Measurements from ENCODE around the gene WDR45B. TPM values are rescaled to one million over a fixed set of nuclear protein-coding genes. Genes with fewer than 3 reads are reported as not detected.

Gene WDR45B
- total and polyA plus RNA-seq, 7 donors, result 51.7 to 70.1 (median 66.8) TPM

- H3K4me3 ChIP-seq, result no peak overlapping the region
- 84 to 90% methylated on average over 19 of the region's 19 CpGs for WGBS, 2 donors
- TF ChIP-seq POLR2AphosphoS5 (IDR thresholded peaks at IDR 0.05), result no peak
- no peak for TF ChIP-seq POLR2A (IDR thresholded peaks at IDR 0.05)
- TF ChIP-seq CTCF (IDR thresholded peaks at IDR 0.05), result no peak
- TF ChIP-seq EP300 (IDR thresholded peaks at IDR 0.05), result no peak
Observed at GRCh38 chr17:82670661-82671450, 22.6 kb upstream of the WDR45B start.

DNA sequence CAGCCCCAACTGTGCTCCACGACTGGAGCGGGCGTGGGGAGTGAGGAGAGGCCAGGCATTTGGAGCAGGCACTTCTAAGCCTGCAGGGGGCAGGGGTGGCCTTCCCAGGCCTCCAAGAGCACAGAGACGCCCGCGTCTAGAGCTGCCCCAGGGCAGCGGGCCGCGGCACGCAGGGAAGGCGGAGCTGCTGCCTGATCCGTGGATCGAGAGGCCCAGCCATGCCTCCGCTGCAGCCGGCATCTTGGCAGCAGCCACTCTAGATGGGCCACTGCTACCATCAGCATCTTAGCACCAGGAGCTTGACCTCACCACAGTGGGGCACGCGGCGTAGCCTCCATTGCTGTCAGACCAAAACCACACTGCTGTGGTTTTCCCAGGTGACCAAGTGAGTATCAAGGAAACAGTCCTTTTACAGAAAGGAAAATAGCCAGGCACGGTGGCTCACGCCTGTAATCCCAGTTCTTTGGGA is 20.4 kb upstream of the WDR45B start:
- Histone ChIP-seq H3K27ac (peak overlapping the region in 3 of 4 donors; percentile 12 to 33 (median 26)), H3K4me1 (peaks cover 0 to 8% (median 7%) of the 10 kb centered on the region in 4 donors), H3K27me3 (no peaks in the 10 kb centered on the region), H3K9me3 (no peaks in the 10 kb centered on the region), H3K4me3 (no peak overlapping the region), H3K36me3 (no peaks in the 10 kb centered on the region)
- 23 to 33% methylated on average over 20 of the region's 20 CpGs for WGBS, 2 donors
- intact Hi-C loops (cut with DNase I), result loop anchor here (2.0 kb wide), 1 partner anchor 106 kb away; no protein-coding TSS in a partner anchor
- DNase-seq, result peak; percentile 80
- TF ChIP-seq CTCF (IDR thresholded peaks at IDR 0.05), result peak; percentile 25 to 65 (median 37)
- TF ChIP-seq POLR2A (IDR thresholded peaks at IDR 0.05), result no peak
- TF ChIP-seq POLR2AphosphoS5 (IDR thresholded peaks at IDR 0.05), result no peak

More at GRCh38 chr17:82670661-82671450, 22.6 kb upstream of the WDR45B start:
- intact Hi-C loops (cut with DNase I), result no loop called here
- peaks cover 0 to 8% (median 7%) of the 10 kb centered on the region in 4 donors for H3K4me1 ChIP-seq
- no peaks in the 10 kb centered on the region for H3K27me3 ChIP-seq
- H3K36me3 ChIP-seq, result no peaks in the 10 kb centered on the region
- peak overlapping the region in 1 of 4 donors; percentile 51 for H3K27ac ChIP-seq
- no peaks in the 10 kb centered on the region for H3K9me3 ChIP-seq
- DNase-seq, result no peak

GRCh38 chr17:82668024-82668630 is 19.9 kb upstream of the WDR45B start:
- intact Hi-C loops (cut with DNase I), result loop anchor here (2.0 kb wide), 1 partner anchor 107 kb away; no protein-coding TSS in a partner anchor

DNA sequence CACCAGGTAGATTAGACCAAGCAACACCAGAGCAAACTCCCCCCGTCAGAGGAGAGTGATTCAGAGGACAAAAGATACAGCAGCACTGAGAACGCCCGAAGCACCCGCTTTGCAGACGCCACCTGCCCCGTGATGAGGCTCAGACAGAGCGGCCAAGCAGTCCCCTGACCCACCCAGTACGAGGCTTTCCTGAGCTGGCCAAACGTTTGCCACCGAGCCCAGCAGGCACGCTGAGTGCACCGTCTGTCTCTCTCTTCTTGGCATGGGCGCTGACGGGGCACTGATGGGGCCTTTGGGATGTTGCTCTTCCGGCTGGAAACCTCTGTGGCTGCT is 19.4 kb upstream of the WDR45B start:
- Histone ChIP-seq H3K9me3 (no peaks in the 10 kb centered on the region), H3K27me3 (no peaks in the 10 kb centered on the region), H3K36me3 (no peaks in the 10 kb centered on the region), H3K27ac (no peak overlapping the region), H3K4me1 (peaks cover 0 to 8% (median 7%) of the 10 kb centered on the region in 4 donors), H3K4me3 (no peak overlapping the region)
- no peak for DNase-seq
- intact Hi-C loops (cut with DNase I), result no loop called here
- no peak for TF ChIP-seq CTCF (IDR thresholded peaks at IDR 0.05)
- no peak for TF ChIP-seq EP300 (IDR thresholded peaks at IDR 0.05)
- no peak for TF ChIP-seq POLR2A (IDR thresholded peaks at IDR 0.05)
- TF ChIP-seq POLR2AphosphoS5 (IDR thresholded peaks at IDR 0.05), result no peak
- 87 to 94% methylated on average over 15 of the region's 15 CpGs for WGBS, 2 donors

More at GRCh38 chr17:82668024-82668630, 19.9 kb upstream of the WDR45B start:
- TF ChIP-seq POLR2A (IDR thresholded peaks at IDR 0.05) (no peak), POLR2AphosphoS5 (IDR thresholded peaks at IDR 0.05) (no peak), EP300 (IDR thresholded peaks at IDR 0.05) (no peak), CTCF (IDR thresholded peaks at IDR 0.05) (no peak)
- Histone ChIP-seq H3K27me3 (no peaks in the 10 kb centered on the region), H3K9me3 (no peaks in the 10 kb centered on the region), H3K4me1 (peaks cover 0 to 8% (median 7%) of the 10 kb centered on the region in 4 donors), H3K36me3 (no peaks in the 10 kb centered on the region), H3K4me3 (no peak overlapping the region), H3K27ac (peak overlapping the region in 1 of 4 donors; percentile 12)
- no peak for DNase-seq
- WGBS, 2 donors, result 74 to 78% methylated on average over 16 of the region's 16 CpGs

Measured in sigmoid colon (tissue), 7 donors.